Upper lobe of left lung (tissue), 6 donors: ENCODE measurements around the gene PROX1. TPM values are rescaled to one million over a fixed set of nuclear protein-coding genes. Genes with fewer than 3 reads are reported as not detected.

Source experiments
- ATAC-seq, 2 donors: fragments of 200-7000 bp; cut with Tn5 transposase; one replicate each; pipeline ENCODE4 v1.9.1; 2022; ENCODE audit warnings: mild to moderate bottlenecking in 2 of 2, moderate library complexity in 2 of 2; ENCODE audit not compliant: low FRiP score in 2 of 2
- DNase-seq, 2 donors: peaks; one replicate each; pipeline ENCODE4 v3.0.0-alpha.2; 2019 to 2020
- H3K27ac ChIP-seq, 4 donors: fragments of 200-600 bp; sonication (generic); one replicate each; pipeline ENCODE4 v1.5.1; 2016 to 2019
- H3K27me3 ChIP-seq, 4 donors: fragments of 200-600 bp; sonication (generic); one replicate each; pipeline ENCODE4 v1.5.1; 2017 to 2019
- H3K36me3 ChIP-seq, 4 donors: fragments of 200-600 bp; sonication (generic); one replicate each; pipeline ENCODE4 v1.5.1; 2016 to 2019
- H3K4me1 ChIP-seq, 4 donors: fragments of 200-600 bp; sonication (generic); one replicate each; pipeline ENCODE4 v1.5.1; 2018 to 2019
- H3K4me3 ChIP-seq, 4 donors: fragments of 200-600 bp; sonication (generic); one replicate each; pipeline ENCODE4 v1.5.1; 2017 to 2019; ENCODE audit warnings: mild to moderate bottlenecking in 2 of 4, moderate library complexity in 1 of 4
- H3K9me3 ChIP-seq, 4 donors: fragments of 200-600 bp; sonication (generic); one replicate each; pipeline ENCODE4 v1.5.1; 2018 to 2019
- CTCF ChIP-seq, 6 experiments: fragments of 450-650 bp in 4 of 6; fragments of 200-600 bp in 2 of 6; sonication (generic) in 2 of 6; IDR thresholded peaks; one replicate each; pipeline ENCODE4 v1.5.1; 2016 to 2019; ENCODE audit warnings: antibody characterized with exemption in 6 of 6
- EP300 ChIP-seq, 4 donors: sonication (generic); formaldehyde crosslinking; IDR thresholded peaks; one replicate each; pipeline ENCODE4 v1.5.1; 2017; ENCODE audit warnings: antibody characterized with exemption in 4 of 4, control low read depth in 2 of 4
- POLR2A ChIP-seq, 4 donors: fragments of 450-650 bp; IDR thresholded peaks; one replicate each; pipeline ENCODE4 v1.5.1; 2016 to 2017; ENCODE audit warnings: antibody characterized with exemption in 4 of 4, mild to moderate bottlenecking in 2 of 4
- POLR2AphosphoS5 ChIP-seq, 2 donors: sonication (generic); formaldehyde crosslinking; IDR thresholded peaks; one replicate each; pipeline ENCODE4 v1.5.1; 2017; ENCODE audit warnings: antibody characterized with exemption in 2 of 2
- WGBS, 2 donors: methylation state at CpG; one replicate each; pipeline ENCODE4 v1.1.5; 2017 to 2018; 5-methylcytosine and 5-hydroxymethylcytosine counted together
- total RNA-seq, 6 donors: library from RNA; depleted of rRNA in 4 of 6; stranded (reverse); fragments of >200 nt in 4 of 6; gene quantifications; one replicate each; pipeline versions ENCODE4 v1.1.0 to v1.2.1, GENCODE V29; 2016 to 2021
- donor health status: DM: no; HTN: no; CAD: no; lungs with moderate emphysema.
- donor health status: DM: no; HTN: yes; CAD: no; lungs with severe emphysema.

PROX1 gene
- total RNA-seq, 6 donors from 2014 or later, result 2.3 to 11.1 (median 3.8) TPM

DNA sequence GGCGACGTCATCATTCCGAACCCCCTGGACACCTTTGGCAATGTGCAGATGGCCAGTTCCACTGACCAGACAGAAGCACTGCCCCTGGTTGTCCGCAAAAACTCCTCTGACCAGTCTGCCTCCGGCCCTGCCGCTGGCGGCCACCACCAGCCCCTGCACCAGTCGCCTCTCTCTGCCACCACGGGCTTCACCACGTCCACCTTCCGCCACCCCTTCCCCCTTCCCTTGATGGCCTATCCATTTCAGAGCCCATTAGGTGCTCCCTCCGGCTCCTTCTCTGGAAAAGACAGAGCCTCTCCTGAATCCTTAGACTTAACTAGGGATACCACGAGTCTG, 10.0 kb downstream of the PROX1 start:
- H3K36me3 ChIP-seq, result no peaks in the 10 kb centered on the region
- WGBS, 2 donors, result 93 to 97% methylated on average over 13 of the region's 13 CpGs
- no peak overlapping the region for H3K4me3 ChIP-seq
- TF ChIP-seq EP300 (IDR thresholded peaks at IDR 0.05) (no peak), POLR2A (IDR thresholded peaks at IDR 0.05) (no peak), POLR2AphosphoS5 (IDR thresholded peaks at IDR 0.05) (no peak), CTCF (IDR thresholded peaks at IDR 0.05) (no peak)
- no peaks in the 10 kb centered on the region for H3K27me3 ChIP-seq
- no peaks in the 10 kb centered on the region for H3K9me3 ChIP-seq
- H3K4me1 ChIP-seq, result no peaks in the 10 kb centered on the region
- DNase-seq (peak in 1 of 2 donors; percentile 75), ATAC-seq (peak; percentile 14 to 22)
- H3K27ac ChIP-seq, result no peak overlapping the region

DNA sequence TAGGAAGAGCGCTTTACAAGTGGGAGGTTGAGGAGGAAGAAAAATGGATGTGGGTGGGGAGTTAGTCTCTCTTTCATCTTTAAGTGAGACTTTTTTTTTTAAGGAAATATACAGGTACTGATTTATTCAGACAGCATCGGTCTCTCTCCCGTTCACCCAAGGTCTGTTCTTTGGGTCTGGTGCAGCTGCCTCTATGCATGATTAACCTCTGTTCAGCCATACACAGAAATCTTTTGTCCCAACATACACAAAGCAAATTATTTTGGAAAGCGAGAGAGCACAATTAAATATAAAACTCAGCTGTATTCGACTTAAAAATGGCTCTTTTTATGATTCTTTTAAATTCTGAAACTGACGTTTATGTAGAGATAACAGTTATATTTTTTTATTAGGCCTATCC, 11.0 kb downstream of the PROX1 start:
- Histone ChIP-seq H3K9me3 (no peaks in the 10 kb centered on the region), H3K36me3 (no peaks in the 10 kb centered on the region)
- 89 to 90% methylated on average over 6 of the region's 6 CpGs for WGBS, 2 donors

DNA sequence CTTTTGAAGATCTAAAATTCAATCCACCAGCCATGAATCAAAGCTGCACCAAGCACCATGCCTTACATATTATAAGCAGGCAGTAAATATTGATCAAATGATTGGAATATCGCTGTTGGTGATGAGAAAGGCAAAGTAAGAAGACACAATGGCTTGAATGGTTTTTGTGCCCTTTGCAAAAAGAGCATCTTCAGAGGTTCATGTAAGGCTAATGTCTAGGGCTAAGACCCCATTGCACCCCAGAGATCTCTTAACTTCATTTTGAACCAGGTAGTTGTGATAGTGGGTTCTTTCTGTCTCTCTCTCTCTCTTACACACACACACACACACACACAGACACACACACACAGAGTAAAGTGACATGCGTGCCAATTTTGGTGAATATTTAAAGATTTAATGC, 12.0 kb downstream of the PROX1 start:
- Histone ChIP-seq H3K36me3 (no peaks in the 10 kb centered on the region), H3K27me3 (no peaks in the 10 kb centered on the region), H3K27ac (no peak overlapping the region), H3K4me1 (no peaks in the 10 kb centered on the region), H3K4me3 (no peak overlapping the region), H3K9me3 (no peaks in the 10 kb centered on the region)
- 92 to 100% methylated on average over 2 of the region's 2 CpGs for WGBS, 2 donors
- TF ChIP-seq CTCF (IDR thresholded peaks at IDR 0.05) (no peak), POLR2AphosphoS5 (IDR thresholded peaks at IDR 0.05) (no peak), POLR2A (IDR thresholded peaks at IDR 0.05) (no peak)
- DNase-seq (no peak), ATAC-seq (no peak)

More for the DNA sequence above, 11.0 kb downstream of the PROX1 start:
- ATAC-seq, result no peak
- Histone ChIP-seq H3K4me1 (no peaks in the 10 kb centered on the region), H3K27ac (no peak overlapping the region), H3K4me3 (no peak overlapping the region), H3K27me3 (no peaks in the 10 kb centered on the region)
- no peak for TF ChIP-seq POLR2A (IDR thresholded peaks at IDR 0.05)
- no peak for TF ChIP-seq POLR2AphosphoS5 (IDR thresholded peaks at IDR 0.05)
- no peak for TF ChIP-seq EP300 (IDR thresholded peaks at IDR 0.05)
- no peak for DNase-seq

DNA sequence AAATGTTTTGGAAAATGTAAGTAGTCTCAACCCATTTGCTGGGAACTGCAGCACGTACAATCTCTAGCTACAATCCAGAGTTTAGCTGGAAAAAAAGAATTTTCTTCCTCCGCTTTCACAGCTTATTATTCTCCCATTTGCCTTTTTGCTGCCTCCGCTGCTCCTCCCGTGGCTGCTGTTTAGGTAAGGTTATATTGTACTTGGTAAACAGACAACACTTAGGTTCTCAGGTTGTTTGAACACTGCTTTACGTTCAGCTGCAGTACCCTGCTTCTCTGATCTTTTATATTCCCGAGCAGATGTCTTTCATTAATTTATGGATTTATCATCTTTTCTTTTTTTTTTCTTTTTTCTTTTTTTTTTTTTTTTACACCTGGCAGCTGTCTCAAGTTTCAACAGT, 14.3 kb downstream of the PROX1 start:
- H3K36me3 ChIP-seq, result no peaks in the 10 kb centered on the region
- no peak for TF ChIP-seq POLR2AphosphoS5 (IDR thresholded peaks at IDR 0.05)
- TF ChIP-seq EP300 (IDR thresholded peaks at IDR 0.05), result no peak
- TF ChIP-seq POLR2A (IDR thresholded peaks at IDR 0.05), result no peak
- TF ChIP-seq CTCF (IDR thresholded peaks at IDR 0.05), result no peak
- no peak overlapping the region for H3K27ac ChIP-seq
- H3K27me3 ChIP-seq, result no peaks in the 10 kb centered on the region
- 70 to 76% methylated on average over 6 of the region's 6 CpGs for WGBS, 2 donors
- H3K9me3 ChIP-seq, result no peaks in the 10 kb centered on the region
- DNase-seq, result no peak
- no peak for ATAC-seq
- no peaks in the 10 kb centered on the region for H3K4me1 ChIP-seq
- no peak overlapping the region for H3K4me3 ChIP-seq

GRCh38 chr1:214002472-214002871, 14.7 kb downstream of the PROX1 start:
- ATAC-seq, result peak in 1 of 2 donors; percentile 34
- Histone ChIP-seq H3K4me1 (no peaks in the 10 kb centered on the region), H3K9me3 (no peaks in the 10 kb centered on the region), H3K4me3 (no peak overlapping the region), H3K36me3 (no peaks in the 10 kb centered on the region), H3K27ac (no peak overlapping the region), H3K27me3 (no peaks in the 10 kb centered on the region)
- no peak for DNase-seq
- TF ChIP-seq EP300 (IDR thresholded peaks at IDR 0.05) (no peak), POLR2AphosphoS5 (IDR thresholded peaks at IDR 0.05) (no peak)
- WGBS, 2 donors, result 32 to 37% methylated on average over 3 of the region's 3 CpGs

DNA sequence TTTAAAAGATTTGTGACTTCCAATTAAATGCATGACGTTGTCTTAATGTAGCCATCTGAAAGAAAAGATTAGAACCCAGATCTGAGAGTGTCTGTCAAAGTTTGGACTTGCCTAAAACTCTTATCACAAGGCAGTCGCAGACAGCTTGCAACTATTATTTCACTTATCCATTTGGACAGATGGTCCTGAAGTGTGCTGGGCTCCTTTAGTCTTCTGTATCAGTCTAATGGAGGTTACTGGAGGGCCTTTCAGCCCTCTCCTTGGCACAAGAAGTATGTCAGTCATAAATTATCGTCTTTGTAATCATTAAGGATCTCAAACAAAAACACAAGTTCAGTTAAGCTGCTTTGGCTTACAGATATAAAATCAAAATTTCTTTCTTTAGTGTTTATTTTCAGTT, 15.5 kb downstream of the PROX1 start:
- Histone ChIP-seq H3K27ac (no peak overlapping the region), H3K36me3 (no peaks in the 10 kb centered on the region), H3K4me3 (no peak overlapping the region), H3K27me3 (no peaks in the 10 kb centered on the region), H3K9me3 (no peaks in the 10 kb centered on the region), H3K4me1 (no peaks in the 10 kb centered on the region)
- DNase-seq, result no peak
- 64 to 67% methylated on average over 3 of the region's 3 CpGs for WGBS, 2 donors
- ATAC-seq, result no peak
- no peak for TF ChIP-seq EP300 (IDR thresholded peaks at IDR 0.05)
- no peak for TF ChIP-seq POLR2AphosphoS5 (IDR thresholded peaks at IDR 0.05)
- TF ChIP-seq CTCF (IDR thresholded peaks at IDR 0.05), result no peak
- TF ChIP-seq POLR2A (IDR thresholded peaks at IDR 0.05), result no peak
